Measurements from ENCODE around the gene PDE6D.

The PDE6D gene

DNA sequence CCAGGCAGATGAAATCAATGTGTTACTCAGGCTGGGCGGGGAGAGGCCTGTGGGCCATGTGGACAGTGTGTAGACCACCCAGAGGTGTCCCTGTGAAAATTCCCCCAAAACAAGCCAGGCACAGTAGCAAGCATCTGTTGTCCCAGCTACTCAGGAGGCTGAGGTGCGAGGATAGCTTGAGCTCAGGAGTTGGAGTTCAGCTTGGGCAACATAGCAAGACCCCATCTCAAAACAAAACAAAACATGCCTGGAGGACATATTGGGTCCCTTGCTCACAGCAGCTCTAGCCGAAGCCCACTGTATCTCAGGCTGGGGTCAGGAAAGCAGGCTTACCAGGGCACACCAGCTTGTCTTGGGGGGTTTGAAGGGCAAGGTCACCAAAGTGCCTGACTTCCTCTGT, 77.1 kb downstream of the PDE6D start:
- H3K23ac ChIP-seq (ENCODE audit: low read length in 2 of 2): no peak overlapping the region
- no peak overlapping the region for H2AK5ac ChIP-seq (ENCODE audit: low read length, severe bottlenecking)
- no peak overlapping the region for H2BK15ac ChIP-seq (ENCODE audit: low read depth, poor library complexity, severe bottlenecking)
- H4K91ac ChIP-seq (ENCODE audit: low read length): no peak overlapping the region
- H2BK5ac ChIP-seq (ENCODE audit: low read depth, low read length, poor library complexity, severe bottlenecking): no peak overlapping the region
- 95% methylated on average over 3 of the region's 3 CpGs for WGBS
- H3K14ac ChIP-seq (ENCODE audit: low read length in 2 of 2): no peak overlapping the region
- DNase-seq: no peak
- H3K4ac ChIP-seq (ENCODE audit: low read depth in 1 of 2, low read length in 2 of 2): no peak overlapping the region
- no peak overlapping the region for H2BK120ac ChIP-seq (ENCODE audit: low read depth, low read length)
- peaks cover 5% of the 10 kb centered on the region for H3K79me1 ChIP-seq (replicated peaks; ENCODE audit: low read length, poor library complexity, severe bottlenecking)
- no peak overlapping the region for H3K4me3 ChIP-seq (ENCODE audit: insufficient read depth in 1 of 2, low read depth in 1 of 2, low read length in 2 of 2)
- H3K9me3 ChIP-seq (ENCODE audit: control insufficient read depth, low read length): no peaks in the 10 kb centered on the region
- no peak overlapping the region for H4K8ac ChIP-seq (ENCODE audit: low read length)
- peaks cover 20% of the 10 kb centered on the region for H3K4me1 ChIP-seq (ENCODE audit: control insufficient read depth, insufficient read depth, low read depth, low read length)
- no peak overlapping the region for H3K18ac ChIP-seq (ENCODE audit: low read depth in 1 of 2, low read length in 2 of 2)
- H2BK12ac ChIP-seq (ENCODE audit: low read length in 2 of 2): no peak overlapping the region
- no peak overlapping the region for H3K9ac ChIP-seq (ENCODE audit: low read length)
- no peak overlapping the region for H3K4me2 ChIP-seq (ENCODE audit: low read length, poor library complexity, severe bottlenecking)
- H3K27ac ChIP-seq (ENCODE audit: low read length, poor library complexity, severe bottlenecking): no peak overlapping the region
- no peak overlapping the region for H2AFZ ChIP-seq (ENCODE audit: low read depth, low read length)
- peaks cover 0 to 6% of the 10 kb centered on the region in 2 experiments for H3K36me3 ChIP-seq (ENCODE audit: control insufficient read depth in 1 of 2, insufficient read depth in 2 of 2, low read depth in 1 of 2, low read length in 2 of 2)
- no peaks in the 10 kb centered on the region for H3K27me3 ChIP-seq (ENCODE audit: control insufficient read depth in 1 of 2, insufficient read depth in 1 of 2, low read length in 2 of 2)

DNA sequence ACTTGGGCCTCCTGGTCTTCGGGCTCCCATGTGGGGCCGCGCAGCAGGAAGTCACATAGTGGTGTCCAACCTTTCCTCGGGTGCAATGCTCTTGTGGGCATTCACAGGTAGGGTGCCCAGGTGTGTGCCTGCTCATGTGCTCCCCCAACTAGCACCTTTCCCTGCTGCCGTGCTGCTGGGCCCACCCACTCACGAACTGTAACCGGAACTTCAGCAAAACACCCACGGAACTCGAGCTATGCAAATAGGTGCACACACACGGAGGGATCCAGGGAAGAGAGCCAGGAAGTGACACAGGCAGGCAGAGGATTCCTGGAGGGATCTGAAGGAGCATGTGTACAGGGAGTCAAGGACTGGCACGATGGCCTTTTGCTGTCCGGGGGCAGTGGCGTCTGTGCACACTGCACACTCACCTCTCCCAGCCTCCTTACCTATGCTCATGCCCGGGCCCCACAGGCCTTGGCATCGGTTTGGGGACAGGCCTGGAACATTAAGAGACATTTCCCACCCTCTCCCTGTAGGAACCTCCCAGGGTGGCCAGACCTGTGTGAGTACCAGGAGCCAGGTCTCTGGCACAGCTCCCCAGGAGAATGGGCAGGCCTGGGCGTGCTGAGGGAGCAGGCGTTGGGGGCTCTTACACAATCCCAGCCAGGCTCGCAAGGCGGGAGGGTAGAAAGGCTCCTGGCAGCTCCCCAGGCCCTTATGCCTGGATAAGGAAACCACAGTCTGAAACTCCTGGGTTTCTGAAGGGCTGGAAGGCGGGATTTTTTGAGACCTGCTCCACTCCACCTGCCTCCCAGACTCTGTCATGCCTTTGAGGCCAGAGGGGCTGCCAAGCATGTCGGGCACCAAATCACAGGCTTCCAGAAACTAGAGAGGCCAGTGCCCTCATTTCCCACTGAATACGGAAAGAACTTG, 79.4 kb downstream of the PDE6D start:
- H3K23ac ChIP-seq (ENCODE audit: low read length in 2 of 2): no peak overlapping the region
- H4K91ac ChIP-seq (ENCODE audit: low read length): no peak overlapping the region
- H3K14ac ChIP-seq (ENCODE audit: low read length in 2 of 2): no peak overlapping the region
- H3K4ac ChIP-seq (ENCODE audit: low read depth in 1 of 2, low read length in 2 of 2): no peak overlapping the region
- H3K79me1 ChIP-seq (replicated peaks; ENCODE audit: low read length, poor library complexity, severe bottlenecking): peaks cover 3% of the 10 kb centered on the region
- peaks cover 15% of the 10 kb centered on the region for H3K4me1 ChIP-seq (ENCODE audit: control insufficient read depth, insufficient read depth, low read depth, low read length)
- DNase-seq: peak; percentile 34
- H3K27me3 ChIP-seq (ENCODE audit: control insufficient read depth in 1 of 2, insufficient read depth in 1 of 2, low read length in 2 of 2): no peaks in the 10 kb centered on the region
- H3K9me3 ChIP-seq (ENCODE audit: control insufficient read depth, low read length): no peaks in the 10 kb centered on the region
- no peak overlapping the region for H3K4me3 ChIP-seq (ENCODE audit: insufficient read depth in 1 of 2, low read depth in 1 of 2, low read length in 2 of 2)
- H2BK15ac ChIP-seq (ENCODE audit: low read depth, poor library complexity, severe bottlenecking): no peak overlapping the region
- H2AFZ ChIP-seq (ENCODE audit: low read depth, low read length): peak overlapping the region; percentile 78
- H3K4me2 ChIP-seq (ENCODE audit: low read length, poor library complexity, severe bottlenecking): no peak overlapping the region
- H2AK5ac ChIP-seq (ENCODE audit: low read length, severe bottlenecking): no peak overlapping the region
- H4K8ac ChIP-seq (ENCODE audit: low read length): peak overlapping the region; percentile 35
- H3K18ac ChIP-seq (ENCODE audit: low read depth in 1 of 2, low read length in 2 of 2): peak overlapping the region in 1 of 2 experiments; percentile 30
- no peak overlapping the region for H3K27ac ChIP-seq (ENCODE audit: low read length, poor library complexity, severe bottlenecking)
- peak overlapping the region; percentile 29 for H3K9ac ChIP-seq (ENCODE audit: low read length)
- WGBS: 79% methylated on average over 22 of the region's 22 CpGs
- peaks cover 0 to 6% of the 10 kb centered on the region in 2 experiments for H3K36me3 ChIP-seq (ENCODE audit: control insufficient read depth in 1 of 2, insufficient read depth in 2 of 2, low read depth in 1 of 2, low read length in 2 of 2)
- peak overlapping the region; percentile 18 to 66 for H2BK12ac ChIP-seq (ENCODE audit: low read length in 2 of 2)
- H2BK5ac ChIP-seq (ENCODE audit: low read depth, low read length, poor library complexity, severe bottlenecking): no peak overlapping the region
- H2BK120ac ChIP-seq (ENCODE audit: low read depth, low read length): no peak overlapping the region

DNA sequence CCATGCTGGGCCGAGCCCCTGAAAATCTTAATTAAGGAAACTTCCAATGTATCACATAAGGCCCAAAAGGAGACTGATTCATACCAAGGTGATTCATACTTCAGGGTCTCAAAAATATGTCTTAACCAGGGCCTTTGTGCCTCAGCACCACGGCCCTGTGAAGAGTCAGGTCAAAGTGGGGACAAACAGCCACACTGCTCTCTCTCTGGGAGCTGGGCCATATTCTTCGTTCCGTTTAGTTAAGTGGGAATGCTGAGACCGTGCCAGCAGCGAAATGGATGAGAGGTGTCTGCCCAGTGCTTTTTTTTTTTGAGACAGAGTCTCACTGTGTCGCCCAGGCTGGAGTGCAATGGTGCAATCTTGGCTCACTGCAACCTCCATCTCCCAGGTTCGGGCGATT, 82.1 kb downstream of the PDE6D start:
- 92% methylated on average over 9 of the region's 9 CpGs for WGBS
- Histone ChIP-seq H2BK15ac (ENCODE audit: low read depth, poor library complexity, severe bottlenecking) (no peak overlapping the region), H3K4me1 (ENCODE audit: control insufficient read depth, insufficient read depth, low read depth, low read length) (peaks cover 10% of the 10 kb centered on the region), H3K36me3 (ENCODE audit: control insufficient read depth in 1 of 2, insufficient read depth in 2 of 2, low read depth in 1 of 2, low read length in 2 of 2) (peaks cover 0 to 6% of the 10 kb centered on the region in 2 experiments), H3K79me1 (replicated peaks; ENCODE audit: low read length, poor library complexity, severe bottlenecking) (no peaks in the 10 kb centered on the region), H2AFZ (ENCODE audit: low read depth, low read length) (no peak overlapping the region), H3K4me3 (ENCODE audit: insufficient read depth in 1 of 2, low read depth in 1 of 2, low read length in 2 of 2) (no peak overlapping the region), H3K4ac (ENCODE audit: low read depth in 1 of 2, low read length in 2 of 2) (no peak overlapping the region), H2BK120ac (ENCODE audit: low read depth, low read length) (no peak overlapping the region), H3K9ac (ENCODE audit: low read length) (no peak overlapping the region), H3K27me3 (ENCODE audit: control insufficient read depth in 1 of 2, insufficient read depth in 1 of 2, low read length in 2 of 2) (no peaks in the 10 kb centered on the region), H3K9me3 (ENCODE audit: control insufficient read depth, low read length) (no peaks in the 10 kb centered on the region), H2AK5ac (ENCODE audit: low read length, severe bottlenecking) (no peak overlapping the region), H4K8ac (ENCODE audit: low read length) (no peak overlapping the region), H3K23ac (ENCODE audit: low read length in 2 of 2) (no peak overlapping the region), H3K27ac (ENCODE audit: low read length, poor library complexity, severe bottlenecking) (no peak overlapping the region), H3K14ac (ENCODE audit: low read length in 2 of 2) (no peak overlapping the region), H3K18ac (ENCODE audit: low read depth in 1 of 2, low read length in 2 of 2) (no peak overlapping the region), H3K4me2 (ENCODE audit: low read length, poor library complexity, severe bottlenecking) (no peak overlapping the region), H4K91ac (ENCODE audit: low read length) (no peak overlapping the region), H2BK12ac (ENCODE audit: low read length in 2 of 2) (no peak overlapping the region), H2BK5ac (ENCODE audit: low read depth, low read length, poor library complexity, severe bottlenecking) (no peak overlapping the region)
- no peak for DNase-seq

DNA sequence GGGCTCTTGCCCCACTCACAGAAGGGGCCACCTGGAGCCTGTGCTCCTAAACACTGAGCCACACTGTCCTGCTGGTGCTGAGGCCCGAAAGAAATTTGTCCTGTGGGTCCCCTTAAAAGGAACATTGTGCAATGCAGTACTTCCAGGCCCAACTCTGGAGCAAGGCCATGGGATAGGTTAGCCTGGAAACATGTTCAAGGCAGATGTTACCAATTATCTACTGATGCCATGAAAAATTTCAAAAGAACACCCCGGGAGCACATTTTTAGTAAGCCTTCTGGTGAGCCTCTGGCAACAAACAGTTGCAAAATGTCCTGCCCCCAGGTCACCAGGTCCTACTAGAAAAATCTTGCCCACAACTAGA, 85.1 kb downstream of the PDE6D start:
- Histone ChIP-seq H3K4me3 (ENCODE audit: insufficient read depth in 1 of 2, low read depth in 1 of 2, low read length in 2 of 2) (no peak overlapping the region), H3K4me2 (ENCODE audit: low read length, poor library complexity, severe bottlenecking) (no peak overlapping the region), H2BK15ac (ENCODE audit: low read depth, poor library complexity, severe bottlenecking) (no peak overlapping the region), H3K9me3 (ENCODE audit: control insufficient read depth, low read length) (no peaks in the 10 kb centered on the region), H3K36me3 (ENCODE audit: control insufficient read depth in 1 of 2, insufficient read depth in 2 of 2, low read depth in 1 of 2, low read length in 2 of 2) (no peaks in the 10 kb centered on the region), H3K23ac (ENCODE audit: low read length in 2 of 2) (no peak overlapping the region), H3K4me1 (ENCODE audit: control insufficient read depth, insufficient read depth, low read depth, low read length) (peaks cover 3% of the 10 kb centered on the region), H3K18ac (ENCODE audit: low read depth in 1 of 2, low read length in 2 of 2) (no peak overlapping the region), H2BK5ac (ENCODE audit: low read depth, low read length, poor library complexity, severe bottlenecking) (no peak overlapping the region), H3K79me1 (replicated peaks; ENCODE audit: low read length, poor library complexity, severe bottlenecking) (no peaks in the 10 kb centered on the region), H3K14ac (ENCODE audit: low read length in 2 of 2) (no peak overlapping the region), H2AK5ac (ENCODE audit: low read length, severe bottlenecking) (no peak overlapping the region), H3K27me3 (ENCODE audit: control insufficient read depth in 1 of 2, insufficient read depth in 1 of 2, low read length in 2 of 2) (no peaks in the 10 kb centered on the region), H3K9ac (ENCODE audit: low read length) (no peak overlapping the region), H2BK12ac (ENCODE audit: low read length in 2 of 2) (no peak overlapping the region), H4K91ac (ENCODE audit: low read length) (no peak overlapping the region), H2AFZ (ENCODE audit: low read depth, low read length) (no peak overlapping the region), H2BK120ac (ENCODE audit: low read depth, low read length) (no peak overlapping the region), H3K4ac (ENCODE audit: low read depth in 1 of 2, low read length in 2 of 2) (peak overlapping the region in 1 of 2 experiments; percentile 10), H3K27ac (ENCODE audit: low read length, poor library complexity, severe bottlenecking) (no peak overlapping the region), H4K8ac (ENCODE audit: low read length) (no peak overlapping the region)
- WGBS: 88% methylated on average over 2 of the region's 2 CpGs
- DNase-seq: no peak

Measured in mesenchymal stem cell (in vitro differentiated cells and primary cell).